ENCODE results near the gene TARS2.

TARS2 gene

GRCh38 chr1:150535511-150536287 lies 48.5 kb downstream of the TARS2 start:
- H3K9ac ChIP-seq (ENCODE audit: low read depth in 1 of 2, low read length in 2 of 2), result no peak overlapping the region
- no peaks in the 10 kb centered on the region for H3K27me3 ChIP-seq (ENCODE audit: control insufficient read depth in 2 of 2, insufficient read depth in 2 of 2, low read length in 2 of 2)
- no peak overlapping the region for H3K27ac ChIP-seq (ENCODE audit: low read depth in 2 of 2, low read length in 2 of 2)
- H3K36me3 ChIP-seq (ENCODE audit: control insufficient read depth in 2 of 2, insufficient read depth in 2 of 2, low read length in 2 of 2), result no peaks in the 10 kb centered on the region
- peaks cover 6 to 11% of the 10 kb centered on the region in 2 donors for H3K4me1 ChIP-seq (ENCODE audit: control insufficient read depth in 2 of 2, insufficient read depth in 2 of 2, low read length in 2 of 2)
- no peaks in the 10 kb centered on the region for H3K9me3 ChIP-seq (ENCODE audit: control insufficient read depth in 2 of 2, low read length in 2 of 2)
- H3K4me3 ChIP-seq (ENCODE audit: low read length in 2 of 2), result no peak overlapping the region

GRCh38 chr1:150536836-150537731 lies 49.9 kb downstream of the TARS2 start:
- peaks cover 6% of the 10 kb centered on the region in 2 donors for H3K4me1 ChIP-seq (ENCODE audit: control insufficient read depth in 2 of 2, insufficient read depth in 2 of 2, low read length in 2 of 2)
- no peaks in the 10 kb centered on the region for H3K27me3 ChIP-seq (ENCODE audit: control insufficient read depth in 2 of 2, insufficient read depth in 2 of 2, low read length in 2 of 2)
- no peak overlapping the region for H3K9ac ChIP-seq (ENCODE audit: low read depth in 1 of 2, low read length in 2 of 2)
- no peaks in the 10 kb centered on the region for H3K9me3 ChIP-seq (ENCODE audit: control insufficient read depth in 2 of 2, low read length in 2 of 2)
- no peak overlapping the region for H3K27ac ChIP-seq (ENCODE audit: low read depth in 2 of 2, low read length in 2 of 2)
- H3K36me3 ChIP-seq (ENCODE audit: control insufficient read depth in 2 of 2, insufficient read depth in 2 of 2, low read length in 2 of 2), result no peaks in the 10 kb centered on the region
- H3K4me3 ChIP-seq (ENCODE audit: low read length in 2 of 2), result no peak overlapping the region

GRCh38 chr1:150537732-150538684 lies 50.8 kb downstream of the TARS2 start:
- H3K9ac ChIP-seq (ENCODE audit: low read depth in 1 of 2, low read length in 2 of 2), result no peak overlapping the region
- H3K36me3 ChIP-seq (ENCODE audit: control insufficient read depth in 2 of 2, insufficient read depth in 2 of 2, low read length in 2 of 2), result no peaks in the 10 kb centered on the region
- no peaks in the 10 kb centered on the region for H3K27me3 ChIP-seq (ENCODE audit: control insufficient read depth in 2 of 2, insufficient read depth in 2 of 2, low read length in 2 of 2)
- no peaks in the 10 kb centered on the region for H3K9me3 ChIP-seq (ENCODE audit: control insufficient read depth in 2 of 2, low read length in 2 of 2)
- H3K4me3 ChIP-seq (ENCODE audit: low read length in 2 of 2), result no peak overlapping the region
- H3K4me1 ChIP-seq (ENCODE audit: control insufficient read depth in 2 of 2, insufficient read depth in 2 of 2, low read length in 2 of 2), result peaks cover 2% of the 10 kb centered on the region in 2 donors
- no peak overlapping the region for H3K27ac ChIP-seq (ENCODE audit: low read depth in 2 of 2, low read length in 2 of 2)

- no peaks in the 10 kb centered on the region for H3K9me3 ChIP-seq (ENCODE audit: control insufficient read depth in 2 of 2, low read length in 2 of 2)
- H3K9ac ChIP-seq (ENCODE audit: low read depth in 1 of 2, low read length in 2 of 2), result no peak overlapping the region
- no peaks in the 10 kb centered on the region for H3K4me1 ChIP-seq (ENCODE audit: control insufficient read depth in 2 of 2, insufficient read depth in 2 of 2, low read length in 2 of 2)
- no peak overlapping the region for H3K27ac ChIP-seq (ENCODE audit: low read depth in 2 of 2, low read length in 2 of 2)
- no peaks in the 10 kb centered on the region for H3K27me3 ChIP-seq (ENCODE audit: control insufficient read depth in 2 of 2, insufficient read depth in 2 of 2, low read length in 2 of 2)
- H3K4me3 ChIP-seq (ENCODE audit: low read length in 2 of 2), result no peak overlapping the region
- no peaks in the 10 kb centered on the region for H3K36me3 ChIP-seq (ENCODE audit: control insufficient read depth in 2 of 2, insufficient read depth in 2 of 2, low read length in 2 of 2)
Measured at GRCh38 chr1:150543500-150544143, 56.4 kb downstream of the TARS2 start.

- Histone ChIP-seq H3K9ac (ENCODE audit: low read depth in 1 of 2, low read length in 2 of 2) (no peak overlapping the region), H3K27me3 (ENCODE audit: control insufficient read depth in 2 of 2, insufficient read depth in 2 of 2, low read length in 2 of 2) (no peaks in the 10 kb centered on the region), H3K36me3 (ENCODE audit: control insufficient read depth in 2 of 2, insufficient read depth in 2 of 2, low read length in 2 of 2) (no peaks in the 10 kb centered on the region), H3K27ac (ENCODE audit: low read depth in 2 of 2, low read length in 2 of 2) (peak overlapping the region in 1 of 2 donors; percentile 11), H3K9me3 (ENCODE audit: control insufficient read depth in 2 of 2, low read length in 2 of 2) (no peaks in the 10 kb centered on the region), H3K4me1 (ENCODE audit: control insufficient read depth in 2 of 2, insufficient read depth in 2 of 2, low read length in 2 of 2) (no peaks in the 10 kb centered on the region), H3K4me3 (ENCODE audit: low read length in 2 of 2) (no peak overlapping the region)
Measured at GRCh38 chr1:150544204-150544603, 57.0 kb downstream of the TARS2 start.

- Histone ChIP-seq H3K9ac (ENCODE audit: low read depth in 1 of 2, low read length in 2 of 2) (no peak overlapping the region), H3K4me3 (ENCODE audit: low read length in 2 of 2) (no peak overlapping the region), H3K9me3 (ENCODE audit: control insufficient read depth in 2 of 2, low read length in 2 of 2) (no peaks in the 10 kb centered on the region), H3K27ac (ENCODE audit: low read depth in 2 of 2, low read length in 2 of 2) (no peak overlapping the region), H3K4me1 (ENCODE audit: control insufficient read depth in 2 of 2, insufficient read depth in 2 of 2, low read length in 2 of 2) (peaks cover 0 to 7% of the 10 kb centered on the region in 2 donors), H3K27me3 (ENCODE audit: control insufficient read depth in 2 of 2, insufficient read depth in 2 of 2, low read length in 2 of 2) (peaks cover 0 to 8% of the 10 kb centered on the region in 2 donors), H3K36me3 (ENCODE audit: control insufficient read depth in 2 of 2, insufficient read depth in 2 of 2, low read length in 2 of 2) (no peaks in the 10 kb centered on the region)
Measured at GRCh38 chr1:150545486-150546032, 58.3 kb downstream of the TARS2 start.

GRCh38 chr1:150546294-150546937 lies 59.2 kb downstream of the TARS2 start:
- Histone ChIP-seq H3K9ac (ENCODE audit: low read depth in 1 of 2, low read length in 2 of 2) (no peak overlapping the region), H3K27ac (ENCODE audit: low read depth in 2 of 2, low read length in 2 of 2) (no peak overlapping the region), H3K9me3 (ENCODE audit: control insufficient read depth in 2 of 2, low read length in 2 of 2) (no peaks in the 10 kb centered on the region), H3K27me3 (ENCODE audit: control insufficient read depth in 2 of 2, insufficient read depth in 2 of 2, low read length in 2 of 2) (peaks cover 0 to 8% of the 10 kb centered on the region in 2 donors), H3K4me3 (ENCODE audit: low read length in 2 of 2) (no peak overlapping the region), H3K4me1 (ENCODE audit: control insufficient read depth in 2 of 2, insufficient read depth in 2 of 2, low read length in 2 of 2) (peaks cover 0 to 7% of the 10 kb centered on the region in 2 donors), H3K36me3 (ENCODE audit: control insufficient read depth in 2 of 2, insufficient read depth in 2 of 2, low read length in 2 of 2) (no peaks in the 10 kb centered on the region)

GRCh38 chr1:150548324-150548631 lies 61.1 kb downstream of the TARS2 start:
- H3K36me3 ChIP-seq (ENCODE audit: control insufficient read depth in 2 of 2, insufficient read depth in 2 of 2, low read length in 2 of 2), result no peaks in the 10 kb centered on the region
- H3K4me3 ChIP-seq (ENCODE audit: low read length in 2 of 2), result peak overlapping the region; percentile 55 to 67
- peaks cover 0 to 8% of the 10 kb centered on the region in 2 donors for H3K27me3 ChIP-seq (ENCODE audit: control insufficient read depth in 2 of 2, insufficient read depth in 2 of 2, low read length in 2 of 2)
- no peaks in the 10 kb centered on the region for H3K9me3 ChIP-seq (ENCODE audit: control insufficient read depth in 2 of 2, low read length in 2 of 2)
- peaks cover 3 to 15% of the 10 kb centered on the region in 2 donors for H3K4me1 ChIP-seq (ENCODE audit: control insufficient read depth in 2 of 2, insufficient read depth in 2 of 2, low read length in 2 of 2)
- H3K27ac ChIP-seq (ENCODE audit: low read depth in 2 of 2, low read length in 2 of 2), result peak overlapping the region; percentile 52 to 53
- peak overlapping the region; percentile 0 to 63 for H3K9ac ChIP-seq (ENCODE audit: low read depth in 1 of 2, low read length in 2 of 2)
